Measurements from ENCODE around the gene NPHP4.

Gene NPHP4

GRCh38 chr1:5947978-5948680, 44.1 kb downstream of the NPHP4 start:
- DNase-seq: no peak

- no peak for DNase-seq
These were observed 45.0 kb downstream of the NPHP4 start for GRCh38 chr1:5947071-5947821.

GRCh38 chr1:5945445-5945844, 46.8 kb downstream of the NPHP4 start:
- DNase-seq: no peak

GRCh38 chr1:5944843-5945167, 47.4 kb downstream of the NPHP4 start:
- no peak for DNase-seq

- no peak for DNase-seq
These were observed 47.9 kb downstream of the NPHP4 start for GRCh38 chr1:5944154-5944842.

GRCh38 chr1:5943343-5944124, 48.7 kb downstream of the NPHP4 start:
- DNase-seq: no peak

- DNase-seq: no peak
These were observed 50.6 kb downstream of the NPHP4 start for GRCh38 chr1:5941671-5942070.

- no peak for DNase-seq
These were observed 51.4 kb downstream of the NPHP4 start for GRCh38 chr1:5940723-5941407.

- DNase-seq: no peak
These were observed 52.7 kb downstream of the NPHP4 start for GRCh38 chr1:5939271-5940170.

- no peak for DNase-seq
These were observed 54.1 kb downstream of the NPHP4 start for GRCh38 chr1:5938101-5938646.

GRCh38 chr1:5937373-5937857, 54.8 kb downstream of the NPHP4 start:
- DNase-seq: no peak

- DNase-seq: no peak
These were observed 55.4 kb downstream of the NPHP4 start for GRCh38 chr1:5936621-5937372.

GRCh38 chr1:5936126-5936525, 56.1 kb downstream of the NPHP4 start:
- no peak for DNase-seq

GRCh38 chr1:5935026-5935425, 57.2 kb downstream of the NPHP4 start:
- DNase-seq: no peak

- no peak for DNase-seq
These were observed 58.0 kb downstream of the NPHP4 start for GRCh38 chr1:5934058-5934884.

- DNase-seq: no peak
These were observed 58.6 kb downstream of the NPHP4 start for GRCh38 chr1:5933676-5934057.

GRCh38 chr1:5933050-5933449, 59.2 kb downstream of the NPHP4 start:
- no peak for DNase-seq

- DNase-seq: no peak
These were observed 63.4 kb downstream of the NPHP4 start for GRCh38 chr1:5928714-5929400.
